K562 (cell line): Measurements from ENCODE around the gene PNPLA8. TPM values are rescaled to one million over a fixed set of nuclear protein-coding genes. Genes with fewer than 3 reads are reported as not detected.

Experiments used
- BRD4 ChIP-seq: fragments of 200-600 bp; sonication (generic); IDR thresholded peaks from 2 replicates; pipeline ENCODE4 v1.6.1; 2017; ENCODE audit warnings: inconsistent platforms
- BRF1 ChIP-seq: IDR thresholded peaks from 3 replicates; pipeline ENCODE4 v1.6.1; 2011; ENCODE audit warnings: borderline replicate concordance, mild to moderate bottlenecking; ENCODE audit not compliant: insufficient read length; ENCODE audit errors: extremely low read depth
- FOXP1 ChIP-seq: sonication (generic); formaldehyde crosslinking; IDR thresholded peaks from 2 replicates; pipeline ENCODE4 v1.8.0; 2022; ENCODE audit warnings: mild to moderate bottlenecking, missing genetic modification reagents
- HDAC2 ChIP-seq: fragments of 450-650 bp; IDR thresholded peaks from 2 replicates; pipeline ENCODE4 v1.6.1; 2016; ENCODE audit warnings: mild to moderate bottlenecking
- KLF13 ChIP-seq: fragments of 450-650 bp; IDR thresholded peaks from 2 replicates; pipeline ENCODE4 v1.6.1; 2016; ENCODE audit warnings: missing genetic modification characterization, low read depth, mild to moderate bottlenecking, missing compliant biosample characterization, moderate library complexity, borderline replicate concordance
- POLR2AphosphoS2 ChIP-seq: IDR thresholded peaks from 2 replicates; pipeline ENCODE4 v1.6.1; 2012; ENCODE audit warnings: low read length, improper control_type of control experiment
- RAD21 ChIP-seq, 2 experiments: fragments of 250-450 bp in 1 of 2; fragments of 450-650 bp in 1 of 2; sonication (Bioruptor Pico) in 1 of 2; formaldehyde crosslinking in 1 of 2; IDR thresholded peaks in 1 of 2; conservative IDR thresholded peaks in 1 of 2; 2 replicates each; pipeline versions ENCODE4 v1.4.0 to v1.8.0; 2020 to 2022; ENCODE audit warnings: mild to moderate bottlenecking in 2 of 2, moderate library complexity in 1 of 2
- SP1 ChIP-seq: sonication (generic); formaldehyde crosslinking; IDR thresholded peaks from 2 replicates; pipeline ENCODE4 v1.8.1; 2022; ENCODE audit warnings: mild to moderate bottlenecking, missing genetic modification reagents
- ZNF143 ChIP-seq: sonication (generic); formaldehyde crosslinking; IDR thresholded peaks from 2 replicates; pipeline ENCODE4 v1.9.0; 2022; ENCODE audit warnings: mild to moderate bottlenecking, missing genetic modification reagents
- ZNF146 ChIP-seq: IDR thresholded peaks from one replicate; pipeline ENCODE4 v1.6.1; 2018; ENCODE audit warnings: missing compliant biosample characterization; ENCODE audit not compliant: unreplicated experiment
- ZNF282 ChIP-seq: sonication (generic); formaldehyde crosslinking; IDR thresholded peaks from 2 replicates; pipeline ENCODE4 v1.8.1; 2023; ENCODE audit warnings: missing genetic modification reagents
- ZNF431 ChIP-seq: sonication (generic); formaldehyde crosslinking; IDR thresholded peaks from 2 replicates; pipeline ENCODE4 v1.8.0; 2022; ENCODE audit warnings: mild to moderate bottlenecking, missing genetic modification reagents
- ZNF586 ChIP-seq: fragments of 450-650 bp; formaldehyde crosslinking; conservative IDR thresholded peaks from 2 replicates; pipeline ENCODE4 v1.4.0; 2020; ENCODE audit warnings: mild to moderate bottlenecking, moderate library complexity
- ZNF780A ChIP-seq: fragments of 250-450 bp; sonication (Bioruptor Pico); IDR thresholded peaks from 2 replicates; pipeline ENCODE4 v1.5.0; 2021; ENCODE audit warnings: mild to moderate bottlenecking
- polyA plus RNA-seq, 8 experiments: library from polyadenylated mRNA; depleted of rRNA in 4 of 8; stranded (reverse) in 5 of 8; unstranded in 3 of 8; fragments of >200 nt; fragmentation: Nextera tagmentation in 2 of 8; fragmentation: Illumina TruSeq in 1 of 8; extraction: Ambion mirVana in 2 of 8; extraction: Trizol in 1 of 8; gene quantifications; 2 replicates each; pipeline versions ENCODE4 v1.2.1 to v1.2.3, GENCODE V29; 2011 to 2014; ENCODE audit warnings: inconsistent platforms in 1 of 8, missing spikeins in 1 of 8
- total RNA-seq, 7 experiments: library from RNA; depleted of rRNA in 6 of 7; stranded (reverse); fragments of >200 nt in 6 of 7; fragmentation: Illumina TruSeq in 2 of 7; extraction: Trizol in 2 of 7; gene quantifications; 2 replicates each; pipeline versions ENCODE4 v1.2.1 to v1.2.3, GENCODE V29; 2011 to 2021; ENCODE audit warnings: low replicate concordance in 1 of 7
- TF ChIP-seq, protein P1 (sequence below): sonication (generic); formaldehyde crosslinking; IDR thresholded peaks from 2 replicates; pipeline ENCODE4 v1.8.1; 2023; ENCODE audit warnings: mild to moderate bottlenecking, missing genetic modification reagents
- TF ChIP-seq, protein P2 (sequence below): fragments of 250-450 bp; sonication (Bioruptor Pico); IDR thresholded peaks from 2 replicates; pipeline ENCODE4 v1.4.0; 2020
- TF ChIP-seq, protein P3 (sequence below), 2 experiments: fragments of 200-800 bp in 1 of 2; sonication (Bioruptor generic) in 1 of 2; sonication (generic) in 1 of 2; formaldehyde crosslinking in 1 of 2; IDR thresholded peaks in 1 of 2; conservative IDR thresholded peaks in 1 of 2; 2 replicates each; pipeline versions ENCODE4 v1.5.0 to v1.6.1; 2016 to 2020; ENCODE audit warnings: missing compliant biosample characterization in 1 of 2, missing genetic modification characterization in 1 of 2, missing genetic modification reagents in 1 of 2

The PNPLA8 gene
- total and polyA plus RNA-seq, 9 of the 15 experiments (the other 6 are each of a cell fraction or from before 2014, with no cell fraction given): 12.8 to 27.6 (median 16.3) TPM

DNA sequence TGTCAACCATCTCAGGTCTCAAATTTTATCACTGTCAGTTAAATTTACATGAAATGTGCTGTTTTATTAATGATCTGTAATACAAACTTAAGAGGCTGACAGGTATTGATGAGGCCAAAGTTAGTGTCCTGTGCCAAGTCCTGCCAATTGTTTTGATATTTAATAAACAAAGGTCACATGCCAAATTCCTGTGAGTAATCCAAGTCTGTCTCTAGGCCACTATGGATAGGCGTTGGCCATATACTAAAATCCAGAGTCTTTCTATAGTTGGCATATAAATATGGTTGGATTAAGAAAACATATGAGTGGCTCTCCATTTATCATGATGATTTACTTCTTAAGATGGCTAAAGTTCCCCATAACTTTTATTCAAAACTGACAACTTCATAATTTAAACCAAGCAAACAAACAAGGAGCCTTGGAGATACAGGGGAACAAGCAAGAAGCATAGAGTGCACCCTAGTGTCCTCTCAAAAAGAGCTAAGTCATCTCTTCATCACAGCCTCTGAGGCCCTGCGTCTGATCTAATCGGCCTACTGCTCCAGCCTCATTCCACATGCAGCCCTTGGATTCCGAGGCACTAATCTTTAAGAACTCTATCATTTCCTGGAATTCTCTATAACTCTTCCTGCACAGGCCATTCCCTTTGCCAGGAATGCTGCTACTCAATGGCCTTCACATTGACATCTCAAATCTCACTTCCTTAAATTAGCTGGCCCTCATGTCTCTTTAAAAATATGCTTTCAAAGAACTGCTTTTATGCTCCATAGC is 37.0 kb downstream of the PNPLA8 start (continued):
- TF ChIP-seq RAD21 (CRISPR knock-in tag; conservative IDR thresholded peaks at IDR 0.05 in 1 of 2, IDR thresholded peaks at IDR 0.05 in 1 of 2) (peak; percentile 63 to 65), ZNF780A (no peak), FOXP1 (CRISPR knock-in tag) (no peak), BRD4 (no peak), ZNF146 (CRISPR knock-in tag) (no peak), POLR2AphosphoS2 (no peak), HDAC2 (0 out of 2 replicates have a peak, but pooled peaks have one; percentile 50), ZNF586 (CRISPR knock-in tag) (no peak), KLF13 (tag) (no peak), ZNF143 (CRISPR knock-in tag) (no peak), ZNF431 (CRISPR knock-in tag) (no peak), SP1 (CRISPR knock-in tag) (no peak), ZNF282 (no peak), BRF1 (no peak)
- TF ChIP-seq, protein P1, sequence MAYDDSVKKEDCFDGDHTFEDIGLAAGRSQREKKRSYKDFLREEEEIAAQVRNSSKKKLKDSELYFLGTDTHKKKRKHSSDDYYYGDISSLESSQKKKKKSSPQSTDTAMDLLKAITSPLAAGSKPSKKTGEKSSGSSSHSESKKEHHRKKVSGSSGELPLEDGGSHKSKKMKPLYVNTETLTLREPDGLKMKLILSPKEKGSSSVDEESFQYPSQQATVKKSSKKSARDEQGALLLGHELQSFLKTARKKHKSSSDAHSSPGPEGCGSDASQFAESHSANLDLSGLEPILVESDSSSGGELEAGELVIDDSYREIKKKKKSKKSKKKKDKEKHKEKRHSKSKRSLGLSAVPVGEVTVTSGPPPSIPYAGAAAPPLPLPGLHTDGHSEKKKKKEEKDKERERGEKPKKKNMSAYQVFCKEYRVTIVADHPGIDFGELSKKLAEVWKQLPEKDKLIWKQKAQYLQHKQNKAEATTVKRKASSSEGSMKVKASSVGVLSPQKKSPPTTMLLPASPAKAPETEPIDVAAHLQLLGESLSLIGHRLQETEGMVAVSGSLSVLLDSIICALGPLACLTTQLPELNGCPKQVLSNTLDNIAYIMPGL: no peak
- TF ChIP-seq, protein P2, sequence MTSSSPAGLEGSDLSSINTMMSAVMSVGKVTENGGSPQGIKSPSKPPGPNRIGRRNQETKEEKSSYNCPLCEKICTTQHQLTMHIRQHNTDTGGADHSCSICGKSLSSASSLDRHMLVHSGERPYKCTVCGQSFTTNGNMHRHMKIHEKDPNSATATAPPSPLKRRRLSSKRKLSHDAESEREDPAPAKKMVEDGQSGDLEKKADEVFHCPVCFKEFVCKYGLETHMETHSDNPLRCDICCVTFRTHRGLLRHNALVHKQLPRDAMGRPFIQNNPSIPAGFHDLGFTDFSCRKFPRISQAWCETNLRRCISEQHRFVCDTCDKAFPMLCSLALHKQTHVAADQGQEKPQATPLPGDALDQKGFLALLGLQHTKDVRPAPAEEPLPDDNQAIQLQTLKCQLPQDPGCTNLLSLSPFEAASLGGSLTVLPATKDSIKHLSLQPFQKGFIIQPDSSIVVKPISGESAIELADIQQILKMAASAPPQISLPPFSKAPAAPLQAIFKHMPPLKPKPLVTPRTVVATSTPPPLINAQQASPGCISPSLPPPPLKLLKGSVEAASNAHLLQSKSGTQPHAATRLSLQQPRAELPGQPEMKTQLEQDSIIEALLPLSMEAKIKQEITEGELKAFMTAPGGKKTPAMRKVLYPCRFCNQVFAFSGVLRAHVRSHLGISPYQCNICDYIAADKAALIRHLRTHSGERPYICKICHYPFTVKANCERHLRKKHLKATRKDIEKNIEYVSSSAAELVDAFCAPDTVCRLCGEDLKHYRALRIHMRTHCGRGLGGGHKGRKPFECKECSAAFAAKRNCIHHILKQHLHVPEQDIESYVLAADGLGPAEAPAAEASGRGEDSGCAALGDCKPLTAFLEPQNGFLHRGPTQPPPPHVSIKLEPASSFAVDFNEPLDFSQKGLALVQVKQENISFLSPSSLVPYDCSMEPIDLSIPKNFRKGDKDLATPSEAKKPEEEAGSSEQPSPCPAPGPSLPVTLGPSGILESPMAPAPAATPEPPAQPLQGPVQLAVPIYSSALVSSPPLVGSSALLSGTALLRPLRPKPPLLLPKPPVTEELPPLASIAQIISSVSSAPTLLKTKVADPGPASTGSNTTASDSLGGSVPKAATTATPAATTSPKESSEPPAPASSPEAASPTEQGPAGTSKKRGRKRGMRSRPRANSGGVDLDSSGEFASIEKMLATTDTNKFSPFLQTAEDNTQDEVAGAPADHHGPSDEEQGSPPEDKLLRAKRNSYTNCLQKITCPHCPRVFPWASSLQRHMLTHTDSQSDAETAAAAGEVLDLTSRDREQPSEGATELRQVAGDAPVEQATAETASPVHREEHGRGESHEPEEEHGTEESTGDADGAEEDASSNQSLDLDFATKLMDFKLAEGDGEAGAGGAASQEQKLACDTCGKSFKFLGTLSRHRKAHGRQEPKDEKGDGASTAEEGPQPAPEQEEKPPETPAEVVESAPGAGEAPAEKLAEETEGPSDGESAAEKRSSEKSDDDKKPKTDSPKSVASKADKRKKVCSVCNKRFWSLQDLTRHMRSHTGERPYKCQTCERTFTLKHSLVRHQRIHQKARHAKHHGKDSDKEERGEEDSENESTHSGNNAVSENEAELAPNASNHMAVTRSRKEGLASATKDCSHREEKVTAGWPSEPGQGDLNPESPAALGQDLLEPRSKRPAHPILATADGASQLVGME (CRISPR knock-in tag): peak; percentile 37; the same call in 1 of the 2 replicates
- TF ChIP-seq, protein P3, sequence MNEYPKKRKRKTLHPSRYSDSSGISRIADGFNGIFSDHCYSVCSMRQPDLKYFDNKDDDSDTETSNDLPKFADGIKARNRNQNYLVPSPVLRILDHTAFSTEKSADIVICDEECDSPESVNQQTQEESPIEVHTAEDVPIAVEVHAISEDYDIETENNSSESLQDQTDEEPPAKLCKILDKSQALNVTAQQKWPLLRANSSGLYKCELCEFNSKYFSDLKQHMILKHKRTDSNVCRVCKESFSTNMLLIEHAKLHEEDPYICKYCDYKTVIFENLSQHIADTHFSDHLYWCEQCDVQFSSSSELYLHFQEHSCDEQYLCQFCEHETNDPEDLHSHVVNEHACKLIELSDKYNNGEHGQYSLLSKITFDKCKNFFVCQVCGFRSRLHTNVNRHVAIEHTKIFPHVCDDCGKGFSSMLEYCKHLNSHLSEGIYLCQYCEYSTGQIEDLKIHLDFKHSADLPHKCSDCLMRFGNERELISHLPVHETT (CRISPR knock-in tag; conservative IDR thresholded peaks at IDR 0.05 in 1 of 2, IDR thresholded peaks at IDR 0.05 in 1 of 2): 0 out of 4 replicates have a peak, but pooled peaks of 1 of the 2 experiments have one; percentile 42
